Ishikawa (cell line): ENCODE results near the gene FYTTD1.

Experiments
- CEBPB ChIP-seq: IDR thresholded peaks from 2 replicates; pipeline ENCODE4 v1.6.1; 2012
- CREB1 ChIP-seq: IDR thresholded peaks from 2 replicates; pipeline ENCODE4 v1.6.1; 2012; ENCODE audit warnings: low read depth
- EGR1 ChIP-seq: IDR thresholded peaks from 2 replicates; pipeline ENCODE4 v1.6.1; 2012
- EP300 ChIP-seq: IDR thresholded peaks from 2 replicates; pipeline ENCODE4 v1.6.1; 2012; ENCODE audit warnings: borderline replicate concordance
- FOXM1 ChIP-seq: IDR thresholded peaks from 2 replicates; pipeline ENCODE4 v1.6.1; 2012; ENCODE audit warnings: low read depth, borderline replicate concordance
- MAX ChIP-seq: IDR thresholded peaks from 2 replicates; pipeline ENCODE4 v1.6.1; 2012
- NFIC ChIP-seq: IDR thresholded peaks from 2 replicates; pipeline ENCODE4 v1.6.1; 2012
- RAD21 ChIP-seq: IDR thresholded peaks from 2 replicates; pipeline ENCODE4 v1.6.1; 2012; ENCODE audit warnings: low read depth
- TAF1 ChIP-seq: IDR thresholded peaks from 2 replicates; pipeline ENCODE4 v1.6.1; 2012; ENCODE audit warnings: low read depth, mild to moderate bottlenecking
- TCF12 ChIP-seq: IDR thresholded peaks from 2 replicates; pipeline ENCODE4 v1.6.1; 2012; ENCODE audit warnings: low read depth
- TEAD4 ChIP-seq: IDR thresholded peaks from 2 replicates; pipeline ENCODE4 v1.6.1; 2012
- YY1 ChIP-seq: IDR thresholded peaks from 2 replicates; pipeline ENCODE4 v1.6.1; 2012; ENCODE audit warnings: low read depth
- ZBTB7A ChIP-seq: IDR thresholded peaks from 2 replicates; pipeline ENCODE4 v1.6.1; 2012; ENCODE audit warnings: low read depth
- TF ChIP-seq, protein P1 (sequence below): IDR thresholded peaks from 2 replicates; pipeline ENCODE4 v1.6.1; 2012
- TF ChIP-seq, protein P2 (sequence below): IDR thresholded peaks from 2 replicates; pipeline ENCODE4 v1.6.1; 2012; ENCODE audit warnings: low read depth, mild to moderate bottlenecking

The FYTTD1 gene

GRCh38 chr3:197811343-197811742, 61.7 kb downstream of the FYTTD1 start:
- no peak for TF ChIP-seq EP300
- no peak for TF ChIP-seq CEBPB
- TF ChIP-seq TAF1: no peak
- TF ChIP-seq MAX: no peak
- no peak for TF ChIP-seq ZBTB7A
- no peak for TF ChIP-seq NFIC
- no peak for TF ChIP-seq YY1
- no peak for TF ChIP-seq TCF12
- no peak for TF ChIP-seq RAD21
- TF ChIP-seq, protein P1, sequence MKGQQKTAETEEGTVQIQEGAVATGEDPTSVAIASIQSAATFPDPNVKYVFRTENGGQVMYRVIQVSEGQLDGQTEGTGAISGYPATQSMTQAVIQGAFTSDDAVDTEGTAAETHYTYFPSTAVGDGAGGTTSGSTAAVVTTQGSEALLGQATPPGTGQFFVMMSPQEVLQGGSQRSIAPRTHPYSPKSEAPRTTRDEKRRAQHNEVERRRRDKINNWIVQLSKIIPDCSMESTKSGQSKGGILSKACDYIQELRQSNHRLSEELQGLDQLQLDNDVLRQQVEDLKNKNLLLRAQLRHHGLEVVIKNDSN: no peak
- TF ChIP-seq FOXM1: no peak
- TF ChIP-seq, protein P2, sequence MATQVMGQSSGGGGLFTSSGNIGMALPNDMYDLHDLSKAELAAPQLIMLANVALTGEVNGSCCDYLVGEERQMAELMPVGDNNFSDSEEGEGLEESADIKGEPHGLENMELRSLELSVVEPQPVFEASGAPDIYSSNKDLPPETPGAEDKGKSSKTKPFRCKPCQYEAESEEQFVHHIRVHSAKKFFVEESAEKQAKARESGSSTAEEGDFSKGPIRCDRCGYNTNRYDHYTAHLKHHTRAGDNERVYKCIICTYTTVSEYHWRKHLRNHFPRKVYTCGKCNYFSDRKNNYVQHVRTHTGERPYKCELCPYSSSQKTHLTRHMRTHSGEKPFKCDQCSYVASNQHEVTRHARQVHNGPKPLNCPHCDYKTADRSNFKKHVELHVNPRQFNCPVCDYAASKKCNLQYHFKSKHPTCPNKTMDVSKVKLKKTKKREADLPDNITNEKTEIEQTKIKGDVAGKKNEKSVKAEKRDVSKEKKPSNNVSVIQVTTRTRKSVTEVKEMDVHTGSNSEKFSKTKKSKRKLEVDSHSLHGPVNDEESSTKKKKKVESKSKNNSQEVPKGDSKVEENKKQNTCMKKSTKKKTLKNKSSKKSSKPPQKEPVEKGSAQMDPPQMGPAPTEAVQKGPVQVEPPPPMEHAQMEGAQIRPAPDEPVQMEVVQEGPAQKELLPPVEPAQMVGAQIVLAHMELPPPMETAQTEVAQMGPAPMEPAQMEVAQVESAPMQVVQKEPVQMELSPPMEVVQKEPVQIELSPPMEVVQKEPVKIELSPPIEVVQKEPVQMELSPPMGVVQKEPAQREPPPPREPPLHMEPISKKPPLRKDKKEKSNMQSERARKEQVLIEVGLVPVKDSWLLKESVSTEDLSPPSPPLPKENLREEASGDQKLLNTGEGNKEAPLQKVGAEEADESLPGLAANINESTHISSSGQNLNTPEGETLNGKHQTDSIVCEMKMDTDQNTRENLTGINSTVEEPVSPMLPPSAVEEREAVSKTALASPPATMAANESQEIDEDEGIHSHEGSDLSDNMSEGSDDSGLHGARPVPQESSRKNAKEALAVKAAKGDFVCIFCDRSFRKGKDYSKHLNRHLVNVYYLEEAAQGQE: no peak
- TF ChIP-seq EGR1: no peak
- no peak for TF ChIP-seq CREB1
- no peak for TF ChIP-seq TEAD4

DNA sequence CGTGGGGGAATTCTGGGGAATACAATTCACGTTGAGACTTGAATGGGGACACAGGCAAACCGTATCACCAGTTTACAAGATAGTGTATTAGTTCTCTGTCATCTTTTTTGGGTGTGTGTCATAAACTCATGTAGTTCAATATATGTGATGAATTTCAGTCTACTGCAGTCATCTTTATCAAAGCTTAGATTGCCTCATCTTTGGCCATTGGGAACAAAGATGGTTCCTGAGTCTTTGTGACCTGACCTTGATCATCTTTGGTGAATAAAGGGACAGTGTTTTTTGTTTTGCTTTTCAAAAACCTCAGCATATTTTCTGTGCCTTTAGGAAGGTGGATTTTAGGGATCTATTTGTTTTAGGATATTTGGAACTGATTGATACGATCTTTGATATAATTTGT, 64.7 kb downstream of the FYTTD1 start:
- TF ChIP-seq TEAD4 (no peak), YY1 (no peak), EGR1 (no peak), NFIC (no peak), EP300 (no peak), CREB1 (no peak), TCF12 (no peak), TAF1 (no peak), ZBTB7A (no peak), FOXM1 (no peak), MAX (no peak), CEBPB (no peak), RAD21 (no peak)
- TF ChIP-seq, protein P2: no peak
- TF ChIP-seq, protein P1: no peak

GRCh38 chr3:197820550-197821335, 71.1 kb downstream of the FYTTD1 start:
- no peak for TF ChIP-seq MAX
- TF ChIP-seq RAD21: no peak
- no peak for TF ChIP-seq TCF12
- no peak for TF ChIP-seq ZBTB7A
- TF ChIP-seq YY1: no peak
- TF ChIP-seq NFIC: no peak

GRCh38 chr3:197829397-197830045, 79.8 kb downstream of the FYTTD1 start:
- TF ChIP-seq EP300 (no peak), FOXM1 (no peak), YY1 (no peak), TEAD4 (no peak), ZBTB7A (no peak), CEBPB (no peak), TAF1 (no peak), MAX (no peak), TCF12 (no peak)
- TF ChIP-seq, protein P1: no peak
